ENCODE data around the gene GNA12.

Gene GNA12

DNA sequence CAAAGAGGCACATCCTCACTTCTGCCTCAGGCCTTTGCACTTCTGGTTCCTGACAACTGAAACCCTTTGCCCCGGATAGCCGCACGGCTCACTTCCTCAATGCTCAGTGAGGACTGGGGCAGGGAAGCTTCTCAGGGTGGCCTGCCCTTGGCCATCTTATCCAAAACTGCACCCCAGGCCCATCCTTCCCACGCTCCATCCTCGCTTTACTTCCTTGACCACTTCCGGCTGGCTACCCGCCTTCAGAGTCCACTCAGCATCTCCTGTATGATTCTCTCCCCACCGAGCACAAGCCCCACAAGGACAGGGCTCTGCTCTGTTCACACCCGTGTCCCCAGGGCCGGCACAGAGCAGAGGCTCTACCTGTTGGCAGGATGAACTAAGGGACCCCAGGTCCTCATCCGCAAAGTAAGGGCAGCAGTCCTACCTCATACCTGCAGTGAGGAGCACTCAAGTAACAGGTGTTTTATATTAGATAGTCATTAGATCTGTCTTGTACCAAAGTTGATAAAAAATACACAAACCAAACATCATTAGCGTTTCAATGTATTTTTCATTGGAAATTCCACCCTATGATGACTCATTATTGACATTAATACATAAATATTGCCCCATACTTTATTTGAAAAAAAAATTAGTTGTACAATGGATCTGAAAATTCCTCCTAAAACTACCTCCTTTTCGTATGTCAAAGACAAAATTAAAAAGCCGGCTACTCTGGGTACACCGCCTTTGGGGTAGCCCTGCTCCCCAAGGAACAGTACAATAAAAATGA, 35.0 kb downstream of the GNA12 start:
- TF ChIP-seq, protein P1, sequence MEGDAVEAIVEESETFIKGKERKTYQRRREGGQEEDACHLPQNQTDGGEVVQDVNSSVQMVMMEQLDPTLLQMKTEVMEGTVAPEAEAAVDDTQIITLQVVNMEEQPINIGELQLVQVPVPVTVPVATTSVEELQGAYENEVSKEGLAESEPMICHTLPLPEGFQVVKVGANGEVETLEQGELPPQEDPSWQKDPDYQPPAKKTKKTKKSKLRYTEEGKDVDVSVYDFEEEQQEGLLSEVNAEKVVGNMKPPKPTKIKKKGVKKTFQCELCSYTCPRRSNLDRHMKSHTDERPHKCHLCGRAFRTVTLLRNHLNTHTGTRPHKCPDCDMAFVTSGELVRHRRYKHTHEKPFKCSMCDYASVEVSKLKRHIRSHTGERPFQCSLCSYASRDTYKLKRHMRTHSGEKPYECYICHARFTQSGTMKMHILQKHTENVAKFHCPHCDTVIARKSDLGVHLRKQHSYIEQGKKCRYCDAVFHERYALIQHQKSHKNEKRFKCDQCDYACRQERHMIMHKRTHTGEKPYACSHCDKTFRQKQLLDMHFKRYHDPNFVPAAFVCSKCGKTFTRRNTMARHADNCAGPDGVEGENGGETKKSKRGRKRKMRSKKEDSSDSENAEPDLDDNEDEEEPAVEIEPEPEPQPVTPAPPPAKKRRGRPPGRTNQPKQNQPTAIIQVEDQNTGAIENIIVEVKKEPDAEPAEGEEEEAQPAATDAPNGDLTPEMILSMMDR (IDR thresholded peaks at IDR 0.05; ENCODE audit: insufficient read depth, missing control alignments): no peak
- FAIRE-seq: no peak
- DNase-seq (ENCODE audit: insufficient read length, low spot score): no peak

DNA sequence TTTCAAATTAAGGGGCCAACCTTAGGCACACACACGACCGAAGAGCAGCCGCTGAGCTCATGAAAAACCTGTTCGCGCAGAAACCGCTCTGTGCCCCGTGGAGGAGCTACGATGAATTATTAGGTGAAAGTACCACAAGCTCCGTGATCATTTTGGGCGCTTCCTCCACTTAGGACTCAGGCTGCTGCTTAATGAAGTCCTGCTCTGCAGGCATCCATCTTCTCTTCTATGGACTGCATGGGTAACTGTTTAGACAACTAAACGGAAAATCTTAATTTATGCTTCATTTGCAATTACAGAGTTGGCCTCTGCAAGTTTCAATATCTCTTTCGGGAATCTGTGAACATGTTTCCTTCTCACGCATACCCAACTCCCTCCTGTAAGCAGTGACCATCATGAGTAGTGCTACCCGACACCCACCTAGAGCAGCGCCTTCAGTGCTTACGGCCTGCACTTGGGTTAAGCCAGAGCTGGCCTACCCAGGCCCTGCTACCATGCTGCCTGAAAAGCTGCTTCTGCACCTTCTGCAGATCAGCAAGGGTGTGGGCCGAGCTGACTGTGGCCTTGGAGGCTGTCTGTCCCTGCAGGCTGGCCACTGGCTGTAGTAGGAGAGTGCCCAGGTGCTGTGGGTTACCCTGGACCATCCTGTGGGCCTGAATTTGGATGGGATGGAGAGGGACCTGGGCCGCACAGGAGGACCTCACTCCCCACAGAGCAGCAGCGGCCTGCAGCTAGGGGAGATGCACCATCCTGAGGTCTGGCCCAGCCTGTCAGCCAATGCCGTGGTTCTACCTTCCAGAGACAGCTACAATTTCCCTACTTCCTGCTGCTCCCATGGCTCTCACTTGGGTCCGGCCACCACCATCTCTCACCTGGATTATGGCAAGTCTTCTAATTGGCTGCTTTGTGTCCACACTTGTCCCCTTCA, 36.0 kb downstream of the GNA12 start:
- DNase-seq (ENCODE audit: insufficient read length, low spot score) (no peak), FAIRE-seq (no peak)
- TF ChIP-seq, protein P1 (IDR thresholded peaks at IDR 0.05; ENCODE audit: insufficient read depth, missing control alignments): no peak

DNA sequence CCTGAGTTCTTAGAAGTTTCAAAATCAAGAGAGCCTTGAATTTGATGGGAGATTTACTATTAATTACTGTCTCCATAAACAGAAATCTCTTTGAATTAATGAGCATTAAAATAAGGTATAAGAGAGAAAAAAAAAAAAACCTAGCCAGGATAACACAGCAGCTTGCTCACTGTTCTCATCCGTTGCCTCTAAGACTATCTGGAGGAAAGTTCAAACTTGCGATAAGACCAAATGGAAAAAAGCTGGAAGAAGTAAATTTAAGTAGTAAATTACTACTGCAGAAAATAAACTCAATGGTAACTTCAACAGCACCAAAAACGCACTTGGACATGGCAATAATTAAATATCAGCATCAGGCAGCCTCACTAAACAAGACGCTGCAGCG, 36.7 kb downstream of the GNA12 start:
- TF ChIP-seq, protein P1 (IDR thresholded peaks at IDR 0.05; ENCODE audit: insufficient read depth, missing control alignments): no peak
- FAIRE-seq (no peak), DNase-seq (ENCODE audit: insufficient read length, low spot score) (no peak)

DNA sequence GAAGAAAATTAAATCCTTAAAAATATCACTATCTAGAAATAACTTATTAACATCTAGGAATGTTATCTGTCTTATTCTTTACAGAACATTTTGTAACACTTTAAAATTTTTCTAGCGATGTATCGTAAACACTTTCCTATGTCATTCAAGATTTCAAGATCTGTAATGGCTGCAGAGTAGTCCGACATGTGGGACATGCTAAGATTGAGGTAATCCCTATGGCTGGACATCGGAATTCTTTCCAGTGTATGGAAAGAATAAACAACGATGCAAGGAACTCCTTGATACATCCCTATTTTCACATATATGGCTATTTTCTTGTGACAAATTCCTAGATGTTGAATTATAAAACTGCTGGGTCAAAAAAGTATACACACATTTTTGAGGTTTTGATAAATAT, 37.5 kb downstream of the GNA12 start:
- FAIRE-seq: no peak
- TF ChIP-seq, protein P1 (IDR thresholded peaks at IDR 0.05; ENCODE audit: insufficient read depth, missing control alignments): no peak
- DNase-seq (ENCODE audit: insufficient read length, low spot score): no peak

DNA sequence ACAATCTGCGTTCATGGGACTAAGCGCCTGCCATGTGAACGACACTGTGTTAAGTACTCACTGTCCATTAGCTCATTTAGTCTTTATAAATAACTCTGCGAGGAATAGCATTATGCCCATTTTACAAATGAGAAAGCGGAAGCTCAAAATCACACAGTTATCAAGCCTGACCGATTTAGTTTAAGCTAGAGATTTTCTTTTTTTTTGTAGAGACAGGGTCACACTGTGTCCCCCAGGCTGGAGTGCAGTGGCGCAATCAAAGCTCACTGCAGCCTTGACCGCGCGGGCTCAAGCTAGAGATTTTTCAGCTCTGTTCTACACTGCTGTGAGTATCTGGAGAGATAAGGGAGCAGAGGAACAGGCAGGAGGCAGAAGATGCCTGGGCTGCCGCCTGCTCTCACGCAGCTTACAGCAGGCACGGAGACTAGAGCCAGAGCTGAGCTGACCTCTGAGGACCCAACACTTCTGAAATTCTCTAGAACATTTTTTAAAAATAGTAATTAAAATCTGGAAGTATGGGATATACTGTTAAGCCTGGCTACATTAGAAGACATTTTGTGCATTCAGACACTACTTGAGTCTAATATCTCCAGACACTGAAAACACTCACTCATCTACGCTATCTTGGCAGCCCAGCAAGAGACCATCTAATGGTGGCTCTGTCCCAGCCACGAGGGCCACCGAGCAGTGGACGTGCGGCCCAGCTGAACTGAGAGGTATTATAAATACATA, 38.7 kb downstream of the GNA12 start:
- FAIRE-seq (no peak), DNase-seq (ENCODE audit: insufficient read length, low spot score) (no peak)
- TF ChIP-seq, protein P1 (IDR thresholded peaks at IDR 0.05; ENCODE audit: insufficient read depth, missing control alignments): no peak

DNA sequence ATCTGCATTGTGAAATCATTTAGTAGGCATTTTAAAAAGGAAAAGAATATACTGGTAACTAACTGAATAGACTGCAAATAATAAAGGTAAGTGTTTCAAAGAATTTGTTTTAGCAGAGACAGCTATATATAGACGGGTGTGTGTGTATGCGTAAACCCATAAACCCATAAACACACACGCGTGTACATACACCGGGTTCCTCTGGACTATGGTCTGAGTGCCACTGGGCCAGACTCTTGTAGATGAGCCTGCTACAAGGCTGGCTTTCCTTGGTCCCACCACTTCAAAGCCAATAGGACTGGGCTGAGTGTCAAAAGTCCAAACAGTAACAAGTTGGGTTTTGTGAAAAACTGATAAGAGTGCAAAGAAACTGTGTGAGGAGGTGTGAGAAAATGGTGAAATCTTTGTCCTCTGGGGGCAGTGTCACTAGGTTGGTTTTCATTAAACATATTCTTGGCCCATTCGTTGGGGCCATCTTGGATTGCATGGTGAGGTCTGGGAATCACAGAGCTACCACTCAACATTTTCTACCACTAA, 39.8 kb downstream of the GNA12 start:
- FAIRE-seq: no peak
- DNase-seq (ENCODE audit: insufficient read length, low spot score): no peak
- TF ChIP-seq, protein P1 (IDR thresholded peaks at IDR 0.05; ENCODE audit: insufficient read depth, missing control alignments): no peak

Measured in D721Med (cell line).